HG03064 (cell line): ENCODE data around the gene DMTF1.
"Not testable (repeated sequence)": the region's sequence is repeated elsewhere in the genome, so short reads cannot be mapped to it uniquely, and the experiment has no call there.

ENCODE experiments used
- ATAC-seq: cut with Tn5 transposase; IDR thresholded peaks from one replicate; pipeline ENCODE4 v1.9.1; 2021; ENCODE audit warnings: low read depth; ENCODE audit not compliant: unreplicated experiment

Gene DMTF1

GRCh38 chr7:87192784-87193487, 40.7 kb downstream of the DMTF1 start:
- ATAC-seq, result no peak

GRCh38 chr7:87193912-87194311, 41.7 kb downstream of the DMTF1 start:
- no peak for ATAC-seq

GRCh38 chr7:87199241-87199640, 47.0 kb downstream of the DMTF1 start:
- ATAC-seq, result no peak

- no peak for ATAC-seq
Observed at GRCh38 chr7:87199700-87200450, 47.6 kb downstream of the DMTF1 start.

GRCh38 chr7:87202208-87202607, 50.0 kb downstream of the DMTF1 start:
- no peak for ATAC-seq

- ATAC-seq, result no peak
Observed at GRCh38 chr7:87202705-87203104, 50.5 kb downstream of the DMTF1 start.

GRCh38 chr7:87203929-87204328, 51.7 kb downstream of the DMTF1 start:
- ATAC-seq, result not testable (repeated sequence)

GRCh38 chr7:87204933-87205332, 52.7 kb downstream of the DMTF1 start:
- ATAC-seq, result no peak

- ATAC-seq, result not testable (repeated sequence)
Observed at GRCh38 chr7:87205701-87206100, 53.4 kb downstream of the DMTF1 start.

- no peak for ATAC-seq
Observed at GRCh38 chr7:87206361-87206760, 54.1 kb downstream of the DMTF1 start.

GRCh38 chr7:87209295-87209924, 57.2 kb downstream of the DMTF1 start:
- no peak for ATAC-seq

- no peak for ATAC-seq
Observed at GRCh38 chr7:87210506-87210905, 58.3 kb downstream of the DMTF1 start.

- no peak for ATAC-seq
Observed at GRCh38 chr7:87212498-87212897, 60.2 kb downstream of the DMTF1 start.

GRCh38 chr7:87213252-87213651, 61.0 kb downstream of the DMTF1 start:
- no peak for ATAC-seq

GRCh38 chr7:87213811-87214210, 61.6 kb downstream of the DMTF1 start:
- ATAC-seq, result no peak

GRCh38 chr7:87215046-87215445, 62.8 kb downstream of the DMTF1 start:
- ATAC-seq, result no peak

GRCh38 chr7:87216701-87217508, 64.7 kb downstream of the DMTF1 start:
- ATAC-seq, result peak; percentile 62

- ATAC-seq, result no peak
Observed at GRCh38 chr7:87217983-87218653, 65.9 kb downstream of the DMTF1 start.

- no peak for ATAC-seq
Observed at GRCh38 chr7:87218796-87219544, 66.7 kb downstream of the DMTF1 start.
